M059J (cell line): ENCODE measurements around the gene THSD4. TPM values are rescaled to one million over a fixed set of nuclear protein-coding genes. Genes with fewer than 3 reads are reported as not detected.

ENCODE experiments used
- DNase-seq: peaks from one replicate; pipeline ENCODE4 v3.0.0-alpha.2; 2012; ENCODE audit warnings: low read depth
- total RNA-seq: library from RNA; depleted of rRNA; stranded (reverse); fragments of >200 nt; shearing (Covaris generic); gene quantifications from 2 replicates; pipeline ENCODE4 v1.2.3, GENCODE V29; 2014

Gene THSD4
- total RNA-seq, 1 experiment from 2014 or later: 9.9 TPM

DNA sequence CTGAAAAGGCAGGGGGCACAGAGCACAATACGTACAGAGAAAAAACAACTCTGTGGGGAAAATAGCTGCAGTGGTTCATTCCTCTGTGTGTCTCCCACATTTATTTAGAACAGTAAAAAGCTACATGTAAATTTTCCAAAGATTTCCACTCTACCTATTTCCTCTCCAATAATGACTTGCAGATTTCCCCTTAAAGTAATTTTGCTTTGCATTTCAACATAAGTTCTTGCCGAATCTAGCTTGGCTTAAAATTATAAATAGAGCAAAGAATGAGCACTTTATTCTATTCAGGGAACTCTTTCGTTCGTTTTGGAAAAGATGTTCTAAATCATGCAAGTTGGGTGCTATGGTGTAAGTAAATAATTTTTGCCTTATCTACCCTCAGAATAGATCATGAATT lies 636.9 kb downstream of the THSD4 start:
- DNase-seq: no peak

DNA sequence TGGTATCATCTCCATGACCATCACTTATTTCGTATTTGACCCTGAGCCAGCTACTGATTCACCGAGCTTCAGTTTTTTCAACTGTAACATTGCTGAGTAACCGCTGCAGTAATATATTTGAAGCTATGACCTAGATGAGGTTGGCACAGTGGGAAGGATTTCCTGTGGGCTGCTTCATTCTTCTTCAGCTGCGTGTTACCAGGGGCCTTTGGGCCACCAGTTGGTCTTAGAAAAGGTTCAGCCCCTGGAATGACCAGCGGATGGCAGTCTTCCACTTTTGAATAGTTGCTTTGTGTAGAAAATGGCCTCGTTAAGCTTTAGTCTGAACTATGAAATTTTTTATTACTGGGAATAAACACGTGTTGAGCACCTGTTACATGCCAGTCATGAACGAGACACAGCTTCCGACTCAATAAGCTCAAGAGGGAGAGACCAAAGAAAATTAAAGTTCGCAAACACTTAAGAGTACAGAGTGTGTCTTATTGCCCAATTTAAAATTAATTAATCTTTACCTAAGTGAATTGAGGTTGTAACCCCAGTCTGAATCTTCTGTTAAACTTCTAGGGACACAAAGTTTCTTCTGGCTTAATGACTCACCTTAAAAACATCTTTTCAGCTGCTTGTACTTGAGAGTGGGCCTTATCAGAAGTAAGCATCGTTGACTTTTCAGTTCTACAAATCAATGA lies 637.5 kb downstream of the THSD4 start:
- peak; percentile 99 for DNase-seq

DNA sequence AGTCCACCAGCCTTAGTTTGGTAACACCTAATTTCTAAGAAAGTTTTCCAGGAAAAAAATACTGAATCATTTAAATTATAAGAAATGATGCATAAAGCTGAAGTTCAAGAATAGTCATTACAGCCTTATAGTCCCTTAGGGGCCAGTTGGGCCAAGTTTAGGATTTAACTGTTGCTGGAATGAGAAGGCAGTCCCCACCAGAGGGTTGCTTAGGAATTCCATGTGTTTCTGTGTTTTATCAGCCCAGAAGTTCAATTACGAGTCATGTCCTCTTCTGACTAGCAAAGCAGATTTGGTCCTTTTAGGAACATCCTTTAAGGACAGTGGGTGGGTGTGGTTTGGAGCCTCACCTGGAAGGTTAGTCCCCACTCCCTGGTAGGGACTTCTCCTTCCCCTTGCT lies 638.1 kb downstream of the THSD4 start:
- peak; percentile 61 for DNase-seq

GRCh38 chr15:71754660-71755059 lies 639.4 kb downstream of the THSD4 start:
- DNase-seq: no peak

- no peak for DNase-seq
Observed at GRCh38 chr15:71755092-71755970, 640.1 kb downstream of the THSD4 start.

GRCh38 chr15:71756599-71757352 lies 641.5 kb downstream of the THSD4 start:
- DNase-seq: peak; percentile 20

GRCh38 chr15:71757741-71758530 lies 642.7 kb downstream of the THSD4 start:
- DNase-seq: no peak

DNA sequence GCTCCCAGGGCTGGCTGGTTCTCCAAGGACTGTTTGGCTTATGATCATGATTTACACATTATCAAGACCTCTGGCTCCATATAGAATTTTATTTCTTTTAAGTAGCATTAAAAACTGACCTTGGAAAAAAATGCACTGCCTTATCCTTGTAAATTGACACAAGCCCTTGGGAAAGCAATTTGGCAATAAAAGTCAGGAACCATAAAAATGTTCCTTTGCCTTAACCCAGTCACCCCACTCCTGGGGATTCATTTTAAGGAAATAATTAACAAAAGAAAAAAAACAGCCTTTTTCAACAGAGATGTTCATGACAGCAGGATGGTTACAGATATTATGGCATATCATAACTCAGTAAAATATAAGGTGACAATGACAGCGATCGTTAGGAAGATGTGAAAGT lies 643.4 kb downstream of the THSD4 start:
- no peak for DNase-seq

DNA sequence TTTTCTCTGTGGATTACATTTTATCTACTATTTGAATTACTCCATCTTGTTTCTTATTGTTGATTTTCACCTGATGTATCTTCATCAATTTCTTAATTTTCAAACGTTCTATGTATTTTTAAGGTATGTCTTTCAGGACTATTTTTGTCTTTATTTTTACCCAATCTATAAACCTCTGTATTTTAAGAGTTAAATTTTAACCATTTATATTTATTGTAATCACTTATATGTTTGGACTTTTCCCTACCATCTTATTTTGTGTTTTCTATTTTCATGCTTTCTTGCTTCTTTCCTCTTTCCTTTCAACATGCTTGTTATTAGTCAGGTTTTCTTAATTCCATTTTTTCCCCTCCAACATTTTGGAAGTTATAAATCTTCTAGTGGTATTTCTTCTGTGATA lies 645.6 kb downstream of the THSD4 start:
- DNase-seq: no peak

DNA sequence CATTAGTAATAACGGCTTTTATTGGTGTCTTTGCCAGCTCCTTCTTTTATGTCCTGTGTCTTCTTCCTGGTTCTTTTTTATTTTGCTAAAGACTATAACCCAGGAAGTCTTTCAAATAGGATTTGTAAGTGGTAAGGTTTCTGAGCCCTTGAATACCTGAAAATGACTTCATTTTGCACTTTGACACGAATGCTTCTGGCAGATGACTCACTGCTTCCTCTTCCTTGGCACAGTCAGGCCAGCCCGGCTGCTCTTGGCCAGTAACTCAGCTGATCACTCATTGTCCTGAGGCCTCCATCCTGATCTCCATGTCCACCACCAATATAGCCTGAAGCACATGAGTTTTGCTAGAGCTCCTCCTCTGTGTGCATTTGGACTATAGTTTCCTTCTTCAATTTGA lies 646.4 kb downstream of the THSD4 start:
- DNase-seq: peak; percentile 97

DNA sequence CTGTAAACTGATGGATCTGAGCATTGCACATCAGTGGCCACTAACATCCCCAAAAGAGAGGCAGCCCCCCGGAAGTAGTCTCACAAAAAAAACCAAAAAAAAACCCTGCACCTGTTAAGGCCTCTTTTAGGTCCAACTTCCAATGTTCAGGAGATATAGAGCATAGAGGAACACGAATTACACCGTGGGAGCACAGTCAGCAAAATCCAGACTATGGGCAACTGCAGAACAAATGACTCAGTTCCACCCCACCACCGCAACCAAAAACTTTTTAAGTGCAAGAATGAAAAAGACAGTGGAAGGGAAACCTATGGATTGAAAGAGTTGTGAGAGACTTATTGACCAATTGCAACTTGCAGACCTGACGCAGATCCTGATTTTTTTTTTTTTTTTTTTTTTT lies 652.9 kb downstream of the THSD4 start:
- DNase-seq: no peak

DNA sequence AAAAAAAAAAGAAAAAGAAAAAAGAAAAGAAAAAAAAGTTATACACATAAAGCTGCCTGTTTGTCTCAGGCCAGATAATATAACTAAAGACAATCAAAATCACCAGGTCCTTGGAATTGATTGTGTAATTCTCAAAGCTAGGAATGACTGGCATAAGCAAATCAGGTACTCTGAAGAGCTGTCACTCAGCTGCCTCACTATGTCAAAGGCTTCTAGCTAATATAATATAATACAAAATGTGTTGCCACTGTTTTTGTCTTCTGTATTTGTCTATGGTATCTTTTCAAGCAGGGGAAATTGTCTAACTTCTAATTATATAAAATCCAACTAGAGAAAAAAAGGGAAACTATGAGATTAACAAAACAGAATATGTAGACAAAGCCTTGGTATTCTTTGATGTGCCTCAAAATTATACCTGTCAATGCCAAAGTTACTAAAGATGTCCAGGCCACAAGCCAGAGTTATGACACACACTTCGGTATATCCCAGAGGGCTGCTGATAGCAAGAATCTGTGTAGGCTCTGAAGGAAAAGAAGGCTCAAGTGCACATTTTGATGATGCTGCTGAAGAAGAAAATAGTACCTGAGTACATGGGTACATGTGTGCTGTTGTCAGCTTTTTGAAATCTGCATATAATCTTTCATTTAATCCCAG lies 658.1 kb downstream of the THSD4 start:
- no peak for DNase-seq

GRCh38 chr15:71775856-71776255 lies 660.6 kb downstream of the THSD4 start:
- no peak for DNase-seq

GRCh38 chr15:71776304-71776703 lies 661.0 kb downstream of the THSD4 start:
- DNase-seq: no peak

GRCh38 chr15:71777216-71777943 lies 662.1 kb downstream of the THSD4 start:
- DNase-seq: no peak

DNA sequence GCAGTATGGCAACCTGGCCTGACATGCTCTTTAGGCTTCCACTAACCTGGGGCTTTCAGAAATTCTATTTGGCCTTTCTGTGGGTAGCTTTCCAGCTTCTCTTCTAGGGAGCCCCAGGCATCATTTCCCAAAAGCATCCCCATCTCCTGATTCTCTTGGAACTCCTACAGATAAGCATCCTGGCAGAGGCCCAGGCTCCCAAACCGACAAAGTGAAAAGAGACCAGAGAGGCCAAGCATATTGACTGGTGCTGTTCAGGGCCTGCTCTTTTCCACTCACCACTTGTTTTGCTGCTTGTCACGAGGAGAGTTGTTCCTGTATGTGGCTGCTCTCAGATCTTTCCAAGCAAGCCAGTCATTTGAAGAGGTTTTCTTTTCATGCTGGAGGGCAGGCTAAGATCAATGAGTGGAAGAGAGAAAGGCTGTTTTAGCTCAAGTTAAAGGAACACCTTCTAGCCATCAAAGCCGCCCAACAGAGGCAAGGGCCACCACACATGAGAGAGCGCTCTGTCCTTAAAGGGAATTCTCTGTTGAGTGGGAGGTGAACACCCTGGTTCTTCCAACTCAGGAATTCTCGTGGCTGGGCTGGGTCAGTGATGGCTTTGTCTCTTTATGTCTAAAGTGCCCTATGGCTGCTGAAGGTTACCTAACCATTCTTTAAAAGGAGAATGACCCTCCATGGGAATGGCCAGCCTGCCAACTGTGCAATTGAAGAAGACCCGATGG lies 664.0 kb downstream of the THSD4 start:
- DNase-seq: no peak

DNA sequence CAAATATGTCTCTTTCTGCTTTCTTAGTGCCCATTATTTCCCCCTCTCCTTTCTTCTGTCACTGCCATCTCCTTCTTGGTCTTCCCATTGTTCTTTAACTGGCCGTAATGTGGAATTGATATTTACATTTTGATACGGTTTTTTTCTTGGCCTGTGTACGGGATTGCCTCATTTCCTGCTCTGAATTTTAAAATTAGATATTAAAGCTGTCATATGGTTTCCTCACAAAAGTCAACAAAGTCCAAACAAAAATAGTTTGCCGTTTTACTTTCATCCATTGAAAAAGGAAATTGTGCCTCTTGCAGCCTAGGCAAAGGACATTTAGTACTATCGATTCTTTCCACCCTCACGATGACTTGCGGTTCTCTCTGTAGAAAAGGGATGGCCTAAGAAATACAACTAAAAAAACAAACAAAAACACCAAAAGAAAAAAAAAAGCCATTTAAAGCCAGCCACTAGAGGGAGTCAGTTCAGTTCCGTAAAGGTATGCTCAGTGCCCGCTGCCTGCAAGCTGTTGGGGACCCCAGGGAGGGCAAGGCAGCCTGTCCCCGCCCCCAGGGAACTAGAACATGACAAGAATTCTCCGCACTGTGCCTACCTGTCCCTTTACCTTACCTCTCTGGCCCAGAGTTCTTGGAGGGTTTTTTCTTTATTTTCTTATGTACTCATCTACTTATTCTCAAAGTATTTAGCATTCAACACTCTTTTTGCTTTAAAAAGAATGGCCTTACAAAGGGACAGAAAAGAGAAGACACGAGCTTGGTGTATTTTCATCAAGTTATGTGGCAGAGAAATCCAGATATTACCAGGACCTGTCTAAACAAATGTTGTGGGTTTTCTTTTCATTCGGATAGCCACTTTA lies 665.1 kb downstream of the THSD4 start:
- peak; percentile 60 for DNase-seq

DNA sequence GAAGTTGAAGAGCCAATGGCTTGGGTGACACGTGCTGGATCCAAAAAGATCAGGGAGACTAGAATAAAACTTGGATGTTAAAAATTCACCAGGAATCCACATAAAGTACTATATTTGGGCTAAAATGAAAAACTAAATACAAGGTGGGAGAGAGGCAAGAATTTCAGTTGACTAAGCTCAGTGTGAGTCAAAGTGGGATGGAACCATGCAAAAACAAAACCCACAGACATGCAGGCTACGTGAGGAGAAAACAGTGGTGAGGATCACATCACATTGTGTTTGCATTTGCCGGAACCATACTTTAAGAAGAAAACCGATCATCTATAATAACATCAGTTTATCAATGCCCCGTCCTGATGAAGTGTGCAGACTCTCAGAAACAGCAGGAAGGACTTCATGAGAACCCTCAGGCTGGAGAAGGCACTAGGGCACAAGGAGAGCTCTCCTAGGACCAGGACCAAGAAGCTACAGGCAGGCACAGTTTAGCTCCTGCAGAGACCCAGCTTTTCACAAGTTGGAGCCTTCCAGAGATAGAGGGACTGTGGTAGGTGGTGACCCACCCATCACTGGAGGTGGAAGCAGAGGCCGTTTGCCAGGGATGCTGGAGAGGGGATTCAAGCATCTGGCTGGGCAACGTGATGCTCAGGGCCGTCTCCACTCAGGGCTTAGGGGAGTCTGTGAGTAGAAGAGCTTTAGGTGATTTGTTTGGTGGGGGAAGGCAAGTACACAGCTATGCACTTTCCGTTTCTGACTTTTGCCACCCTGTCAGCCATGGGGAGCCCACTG lies 666.1 kb downstream of the THSD4 start:
- peak; percentile 56 for DNase-seq
